ENCODE results near the gene FILIP1L.
"Not testable (repeated sequence)": the region's sequence is repeated elsewhere in the genome, so short reads cannot be mapped to it uniquely, and the experiment has no call there.

Gene FILIP1L

GRCh38 chr3:100097919-100098783 is 16.1 kb downstream of the FILIP1L start:
- FAIRE-seq, result no peak

DNA sequence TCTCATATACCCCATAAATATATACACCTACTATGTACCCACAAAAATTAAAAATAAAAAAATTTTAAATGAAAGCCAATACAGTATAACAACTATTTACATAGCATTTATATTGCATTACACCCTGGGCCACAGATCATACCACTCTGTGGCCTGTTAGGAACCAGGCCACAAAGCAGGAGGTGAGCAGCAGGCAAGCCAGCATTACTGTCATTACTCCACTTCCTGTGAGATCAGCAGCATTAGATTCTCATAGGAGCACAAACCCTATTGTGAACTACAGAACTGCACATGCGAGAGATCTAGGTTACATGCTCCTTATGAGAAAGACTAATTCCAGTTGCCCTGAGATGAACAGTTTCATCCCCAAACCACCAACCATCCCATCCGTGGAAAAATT is 17.4 kb downstream of the FILIP1L start:
- FAIRE-seq, result no peak

DNA sequence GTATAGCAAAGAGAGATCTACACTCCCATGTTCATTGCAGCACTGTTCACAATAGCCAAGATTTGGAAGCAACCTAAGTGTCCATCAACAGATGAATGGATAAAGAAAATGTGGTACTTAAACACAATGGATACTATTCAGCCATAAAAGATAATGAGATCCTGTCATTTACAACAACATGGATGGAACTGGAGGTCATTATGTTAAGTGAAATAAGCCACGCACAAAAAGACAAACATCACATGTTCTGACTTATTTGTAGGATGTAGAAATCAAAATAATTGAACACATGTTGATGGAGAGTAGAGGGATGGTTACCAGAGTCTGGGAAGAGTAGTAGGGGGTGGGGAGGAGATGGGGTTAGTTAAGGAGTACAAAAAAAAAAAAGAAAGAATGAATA is 18.0 kb downstream of the FILIP1L start:
- FAIRE-seq, result not testable (repeated sequence)

DNA sequence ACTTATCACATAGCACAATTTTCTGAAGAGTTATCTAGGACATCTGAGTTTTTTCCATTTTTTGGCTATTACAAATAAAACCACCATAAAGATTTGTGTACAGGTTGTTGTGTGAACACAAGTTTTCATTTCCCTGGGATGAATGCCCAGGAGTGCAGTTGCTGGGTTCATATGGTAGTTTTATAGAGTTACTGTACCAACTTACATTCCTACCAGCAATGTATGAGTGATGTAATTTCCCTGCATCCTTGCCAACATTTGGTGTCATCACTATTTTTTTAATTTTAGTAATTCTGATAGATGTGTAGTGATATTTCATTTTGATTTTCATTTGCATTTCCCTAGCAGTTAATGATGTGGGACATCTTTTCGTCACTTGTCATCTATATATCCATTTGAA is 20.5 kb downstream of the FILIP1L start:
- no peak for FAIRE-seq

- no peak for FAIRE-seq
Observed at GRCh38 chr3:100090669-100091005, 23.7 kb downstream of the FILIP1L start.

- no peak for FAIRE-seq
Observed at GRCh38 chr3:100089812-100090668, 24.3 kb downstream of the FILIP1L start.

DNA sequence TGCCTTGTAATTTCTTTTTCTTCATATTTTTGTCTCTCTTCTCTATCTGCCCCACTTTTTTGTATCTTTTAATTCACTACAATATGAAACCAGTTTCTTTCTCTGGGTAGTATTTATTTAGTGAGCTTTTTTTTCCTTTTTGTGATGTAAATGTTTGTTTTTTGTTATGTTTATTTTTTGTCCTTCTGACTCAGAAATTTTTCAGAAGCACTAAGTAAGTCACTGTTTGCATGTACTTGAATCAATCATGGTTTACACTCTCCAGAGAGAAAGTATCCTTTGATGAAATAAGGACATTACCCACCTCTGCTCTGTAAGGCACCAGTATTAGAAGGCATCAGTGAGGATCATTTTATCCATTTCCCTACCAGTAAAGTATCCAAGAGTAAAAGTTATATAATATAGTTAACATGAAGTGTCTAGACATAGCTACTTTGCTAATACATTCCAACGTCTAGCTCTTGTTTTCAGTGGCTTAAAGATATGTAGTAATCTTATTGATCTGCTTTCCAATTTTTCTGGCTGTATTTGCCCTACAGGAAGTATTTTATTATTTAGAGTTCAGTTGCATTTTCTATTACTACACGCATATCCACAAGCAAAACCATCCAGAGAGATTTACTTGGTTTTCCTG is 25.4 kb downstream of the FILIP1L start:
- no peak for FAIRE-seq

- no peak for FAIRE-seq
Observed at GRCh38 chr3:100087198-100087597, 27.1 kb downstream of the FILIP1L start.

DNA sequence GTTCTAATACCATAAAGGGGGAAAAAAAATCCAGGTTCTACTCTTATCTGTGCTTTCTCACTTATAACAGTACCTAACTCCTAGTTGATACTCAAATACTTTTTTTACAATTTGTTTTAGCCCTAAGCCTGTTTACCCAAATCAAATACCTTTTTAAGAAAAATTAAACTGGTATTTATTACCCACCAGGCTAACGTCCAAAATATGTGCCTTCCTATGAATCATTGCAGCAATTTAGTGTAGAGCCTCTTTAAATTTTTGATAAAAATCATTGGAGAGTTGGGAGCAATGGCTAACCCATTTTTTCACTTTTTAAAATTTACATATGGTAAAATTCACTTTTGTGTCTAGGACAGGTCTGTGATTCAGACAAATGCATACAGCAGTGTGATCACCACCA is 27.9 kb downstream of the FILIP1L start:
- no peak for FAIRE-seq

GRCh38 chr3:100084100-100084806 is 30.0 kb downstream of the FILIP1L start:
- FAIRE-seq, result no peak

DNA sequence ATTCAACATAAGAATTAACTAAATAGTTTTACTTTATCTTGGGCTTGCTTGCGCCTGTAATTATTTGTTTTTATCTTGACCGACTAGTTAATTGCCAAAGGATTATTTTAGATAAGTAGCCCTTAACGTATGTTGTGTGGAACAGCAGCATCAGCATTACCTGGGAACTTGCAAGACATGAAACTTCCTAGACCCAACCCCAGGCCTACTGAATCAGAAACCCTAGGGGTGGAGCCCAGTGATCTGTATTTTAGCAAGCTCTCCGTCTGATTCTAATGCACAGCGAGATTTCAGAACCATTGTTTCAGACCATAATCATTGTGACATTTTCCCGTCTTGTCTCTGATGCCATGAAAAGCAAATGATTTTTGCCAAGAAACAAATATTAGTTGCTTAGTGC is 31.1 kb downstream of the FILIP1L start:
- no peak for FAIRE-seq

DNA sequence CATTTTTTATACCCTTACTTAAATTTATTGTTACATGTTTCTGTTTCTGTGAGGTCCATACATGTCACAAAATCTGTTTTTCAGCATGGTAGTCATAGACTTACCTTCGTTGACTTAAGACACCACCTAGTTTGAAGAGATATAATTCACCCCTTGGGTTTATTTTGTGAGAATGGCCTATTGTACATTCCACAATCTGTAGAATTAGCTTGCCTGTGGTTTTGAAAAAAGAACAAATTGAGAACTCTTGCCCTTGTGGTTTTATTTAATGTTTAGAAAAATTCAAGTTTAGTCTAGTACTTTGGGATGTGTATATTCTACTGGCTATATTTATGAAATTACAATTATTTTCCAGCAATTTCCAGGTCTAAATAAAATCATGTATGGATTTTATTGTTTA is 31.6 kb downstream of the FILIP1L start:
- FAIRE-seq, result no peak

DNA sequence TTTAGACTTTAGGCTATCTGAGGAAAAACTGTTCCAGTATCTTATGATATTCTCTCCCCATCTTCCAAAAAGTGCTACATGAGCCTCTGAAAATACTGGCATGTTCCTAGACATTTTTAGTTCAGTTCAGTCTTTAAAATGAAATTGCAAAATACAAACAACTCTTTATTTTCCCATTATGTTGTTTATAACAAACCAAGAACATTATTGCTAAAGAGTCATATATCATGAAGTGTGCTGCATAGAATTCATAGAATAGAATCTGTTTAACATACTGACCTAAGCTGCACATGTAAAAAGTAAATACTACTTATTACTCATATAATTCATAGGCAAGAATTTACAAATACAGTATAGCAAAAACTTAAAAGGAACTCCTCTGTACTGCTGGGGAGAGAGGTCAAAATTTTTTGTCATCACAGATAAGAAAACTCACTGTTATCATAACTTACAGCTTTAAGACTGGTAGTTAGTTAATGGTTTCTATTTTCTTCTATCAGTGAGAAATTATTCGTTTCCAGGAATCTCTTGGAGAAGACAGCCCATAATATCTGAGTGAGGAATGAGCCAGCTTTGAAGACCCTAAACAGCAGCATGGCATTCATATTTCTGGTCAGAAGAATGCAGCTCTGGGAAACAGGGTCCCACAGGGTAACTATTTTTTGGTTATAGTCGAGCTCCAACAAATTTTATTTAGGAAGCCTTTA is 32.2 kb downstream of the FILIP1L start:
- no peak for FAIRE-seq

DNA sequence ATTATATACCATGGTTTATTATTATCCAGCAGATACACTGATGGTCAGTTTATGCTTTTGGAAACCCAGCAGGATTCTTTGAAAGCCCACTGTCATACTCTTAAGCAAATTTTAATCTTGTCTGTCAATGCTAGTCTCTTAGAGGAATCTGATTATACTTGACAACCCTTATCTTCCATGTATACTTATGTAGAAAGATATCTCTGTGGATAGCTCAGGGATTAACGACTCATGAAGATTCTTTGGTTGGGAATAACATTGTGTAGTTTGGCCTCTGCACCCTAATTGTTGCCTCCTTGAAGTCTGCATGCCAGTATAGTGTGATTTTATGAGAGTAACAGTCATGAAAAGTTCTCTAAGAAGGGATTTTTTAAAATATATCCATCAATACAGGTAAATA is 33.0 kb downstream of the FILIP1L start:
- no peak for FAIRE-seq

- no peak for FAIRE-seq
Observed at GRCh38 chr3:100080573-100080972, 33.7 kb downstream of the FILIP1L start.

DNA sequence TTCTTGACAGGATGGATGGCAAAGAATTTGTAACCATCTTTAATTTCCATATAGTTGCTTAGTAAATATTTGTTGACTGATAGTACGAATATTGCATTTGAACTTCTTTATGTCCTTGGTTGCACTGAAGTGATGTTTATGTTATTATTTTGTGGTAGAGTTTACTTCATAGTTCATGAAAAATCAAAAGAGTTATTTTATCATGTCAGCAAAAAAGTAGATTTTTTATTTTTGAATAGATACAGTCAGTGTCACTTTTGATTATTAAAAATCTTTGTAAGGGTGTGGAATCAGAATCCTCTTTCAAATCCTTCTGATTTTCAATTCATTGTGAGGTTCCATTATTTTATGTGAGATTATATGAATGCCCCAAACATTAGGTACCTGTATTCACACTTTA is 35.0 kb downstream of the FILIP1L start:
- no peak for FAIRE-seq

DNA sequence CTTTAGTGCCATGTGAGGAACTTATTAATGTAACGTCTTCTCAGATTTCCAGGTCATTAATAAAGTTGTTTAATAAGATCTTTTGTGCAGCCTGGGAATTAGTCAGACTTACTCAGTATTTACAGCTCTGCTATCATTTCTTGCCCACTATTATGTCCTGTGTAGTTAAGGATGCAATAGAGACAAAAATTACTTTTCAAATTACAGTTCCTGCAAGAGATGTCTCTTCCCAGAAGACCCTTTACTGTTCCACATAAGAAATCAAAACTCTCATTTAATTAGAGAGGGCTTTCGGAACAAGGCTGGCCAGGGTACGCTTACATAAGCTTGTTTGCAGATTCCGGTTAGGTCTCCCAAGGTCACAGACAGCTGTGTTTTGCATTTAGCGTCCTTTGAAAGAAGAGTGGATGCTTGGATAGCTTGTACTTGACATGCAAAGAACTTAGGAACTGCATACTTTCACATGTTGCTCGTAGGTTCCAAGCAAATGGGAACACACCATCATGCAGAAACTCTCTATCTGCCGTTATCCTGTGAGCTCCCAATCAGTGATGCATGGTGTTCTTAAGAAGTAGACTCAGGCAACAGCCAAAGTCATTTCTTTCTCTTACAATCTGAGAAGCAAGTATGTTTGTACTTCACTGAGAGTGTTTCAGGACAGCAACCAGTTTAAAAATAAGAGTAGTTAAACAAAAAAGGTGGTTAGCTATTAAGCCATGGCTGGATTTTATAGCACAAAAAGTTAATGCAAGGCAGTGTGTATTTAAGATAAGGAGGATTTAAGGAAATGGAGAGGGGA is 37.4 kb downstream of the FILIP1L start:
- FAIRE-seq, result no peak

- FAIRE-seq, result no peak
Observed at GRCh38 chr3:100075851-100076730, 38.2 kb downstream of the FILIP1L start.

GRCh38 chr3:100075196-100075595 is 39.1 kb downstream of the FILIP1L start:
- no peak for FAIRE-seq

DNA sequence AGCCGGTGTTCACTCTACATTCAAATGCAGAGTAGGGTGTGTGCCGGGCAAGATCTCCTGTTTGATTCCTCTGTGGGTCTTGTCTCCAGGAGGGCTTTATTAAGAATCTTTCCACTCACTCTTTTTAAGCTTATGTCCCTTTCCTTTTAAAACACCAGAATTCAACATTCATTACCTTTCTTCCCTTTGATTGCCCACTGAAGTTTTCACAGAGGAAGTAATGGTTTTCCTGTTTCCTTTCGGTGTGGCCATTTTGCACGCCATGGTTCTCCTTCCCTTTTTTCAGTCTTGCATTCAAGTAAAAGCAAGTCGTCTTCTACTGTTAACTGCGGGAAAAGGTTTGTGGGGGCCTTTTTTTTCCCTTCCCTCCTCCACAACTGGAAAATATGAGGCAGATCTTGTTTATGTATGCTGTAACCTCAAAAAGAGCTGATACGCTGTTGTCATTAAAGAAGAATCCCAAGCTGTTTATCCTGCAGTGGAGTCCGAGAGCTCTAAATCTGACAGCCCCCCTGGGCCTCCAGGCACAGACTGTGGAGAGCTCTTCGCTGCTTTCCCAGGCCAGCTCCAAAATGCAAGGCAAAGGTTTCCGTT is 40.5 kb downstream of the FILIP1L start:
- FAIRE-seq, result no peak
